Kidney epithelial cell (primary cell): ENCODE results near the gene TP53BP1. TPM values are rescaled to one million over a fixed set of nuclear protein-coding genes. Genes with fewer than 3 reads are reported as not detected.

Experiments
- DNase-seq: peaks from one replicate; pipeline ENCODE4 v3.0.0-alpha.2; 2010; ENCODE audit warnings: low read depth
- H3K27me3 ChIP-seq: 2 replicates; pipeline ENCODE4 v1.6.0; 2011; ENCODE audit warnings: low read length; ENCODE audit not compliant: control insufficient read depth, insufficient read depth
- H3K36me3 ChIP-seq: 2 replicates; pipeline ENCODE4 v1.5.1; 2011; ENCODE audit warnings: low read length; ENCODE audit not compliant: control insufficient read depth, insufficient read depth
- H3K4me3 ChIP-seq: 2 replicates; pipeline ENCODE4 v1.5.1; 2011; ENCODE audit warnings: low read depth, mild to moderate bottlenecking, control low read depth, low read length
- total RNA-seq: library from RNA; depleted of rRNA; stranded (reverse); fragments of >200 nt; gene quantifications from 2 replicates; pipeline ENCODE4 v1.2.3, GENCODE V29; 2015
- TF ChIP-seq, protein P1 (sequence below): IDR thresholded peaks from 2 replicates; pipeline ENCODE4 v1.5.1; 2011; ENCODE audit warnings: mild to moderate bottlenecking, moderate library complexity, low read length, control low read depth, inconsistent platforms; ENCODE audit not compliant: insufficient read depth, poor library complexity, severe bottlenecking

Gene TP53BP1
- total RNA-seq, 1 donor from 2014 or later = 34.8 TPM

DNA sequence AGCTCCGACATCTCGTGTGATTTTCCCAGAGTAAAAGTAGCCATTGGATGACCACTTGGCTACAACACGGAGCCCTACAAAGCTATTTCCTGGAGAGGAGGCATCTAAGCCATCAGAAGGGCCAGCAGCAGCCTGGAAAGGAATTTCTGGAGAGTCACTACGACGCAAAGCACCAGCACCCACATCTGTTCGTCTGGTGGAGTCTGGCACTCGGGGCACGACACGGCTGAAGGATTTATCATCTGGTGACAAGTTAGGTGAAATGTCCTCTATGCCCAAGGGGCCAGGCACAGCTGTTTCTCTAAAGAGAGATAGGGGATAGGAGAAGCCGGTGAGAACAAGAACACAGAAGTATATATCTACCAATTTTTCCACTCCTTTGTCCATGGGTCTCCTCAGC is 72.5 kb downstream of the TP53BP1 start:
- no peak for DNase-seq
- TF ChIP-seq, protein P1, sequence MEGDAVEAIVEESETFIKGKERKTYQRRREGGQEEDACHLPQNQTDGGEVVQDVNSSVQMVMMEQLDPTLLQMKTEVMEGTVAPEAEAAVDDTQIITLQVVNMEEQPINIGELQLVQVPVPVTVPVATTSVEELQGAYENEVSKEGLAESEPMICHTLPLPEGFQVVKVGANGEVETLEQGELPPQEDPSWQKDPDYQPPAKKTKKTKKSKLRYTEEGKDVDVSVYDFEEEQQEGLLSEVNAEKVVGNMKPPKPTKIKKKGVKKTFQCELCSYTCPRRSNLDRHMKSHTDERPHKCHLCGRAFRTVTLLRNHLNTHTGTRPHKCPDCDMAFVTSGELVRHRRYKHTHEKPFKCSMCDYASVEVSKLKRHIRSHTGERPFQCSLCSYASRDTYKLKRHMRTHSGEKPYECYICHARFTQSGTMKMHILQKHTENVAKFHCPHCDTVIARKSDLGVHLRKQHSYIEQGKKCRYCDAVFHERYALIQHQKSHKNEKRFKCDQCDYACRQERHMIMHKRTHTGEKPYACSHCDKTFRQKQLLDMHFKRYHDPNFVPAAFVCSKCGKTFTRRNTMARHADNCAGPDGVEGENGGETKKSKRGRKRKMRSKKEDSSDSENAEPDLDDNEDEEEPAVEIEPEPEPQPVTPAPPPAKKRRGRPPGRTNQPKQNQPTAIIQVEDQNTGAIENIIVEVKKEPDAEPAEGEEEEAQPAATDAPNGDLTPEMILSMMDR = no peak
- no peaks in the 10 kb centered on the region for H3K36me3 ChIP-seq
- no peaks in the 10 kb centered on the region for H3K27me3 ChIP-seq
- H3K4me3 ChIP-seq = no peak overlapping the region

DNA sequence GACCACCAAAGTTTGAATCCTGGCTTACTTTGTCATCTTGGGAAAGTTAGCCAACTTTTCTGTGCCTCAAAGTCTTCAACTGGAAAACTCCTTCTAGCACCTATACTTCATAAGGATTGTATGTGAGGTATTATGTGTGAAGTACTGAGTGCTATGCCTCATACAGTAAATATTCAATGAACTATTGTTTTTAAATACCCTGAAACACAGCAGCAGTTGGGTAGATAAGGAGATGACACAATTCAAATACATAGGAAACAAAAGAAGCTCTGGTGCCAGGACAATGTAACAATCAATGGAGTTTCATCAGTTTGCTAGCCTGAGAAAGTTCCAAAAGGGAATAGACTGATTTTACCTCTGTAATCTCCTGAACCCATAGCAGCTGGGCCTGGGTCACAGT is 78.8 kb downstream of the TP53BP1 start:
- Histone ChIP-seq H3K4me3 (no peak overlapping the region), H3K36me3 (peaks cover 2% of the 10 kb centered on the region), H3K27me3 (no peaks in the 10 kb centered on the region)
- TF ChIP-seq, protein P1 = no peak
- no peak for DNase-seq

DNA sequence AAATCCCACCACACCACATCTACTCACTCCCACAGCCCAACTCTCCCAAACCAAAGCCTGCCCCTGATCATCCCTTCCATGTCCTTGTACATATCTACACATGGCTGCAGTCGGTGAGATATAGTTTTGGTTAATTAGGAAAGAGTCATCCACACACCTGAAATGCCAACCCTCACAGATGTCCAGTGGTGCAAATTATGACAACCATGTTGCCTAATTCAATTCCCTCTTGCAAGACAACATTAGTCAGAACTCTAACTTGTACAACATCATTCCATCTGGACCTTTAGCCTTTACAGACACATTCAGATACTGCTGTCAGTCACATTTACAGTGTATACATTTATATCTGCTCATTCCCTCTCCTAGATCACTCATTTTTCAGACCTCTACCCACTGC is 80.9 kb downstream of the TP53BP1 start:
- peaks cover 2% of the 10 kb centered on the region for H3K36me3 ChIP-seq
- H3K4me3 ChIP-seq = no peak overlapping the region
- DNase-seq = no peak
- TF ChIP-seq, protein P1 = no peak
- H3K27me3 ChIP-seq = no peaks in the 10 kb centered on the region

DNA sequence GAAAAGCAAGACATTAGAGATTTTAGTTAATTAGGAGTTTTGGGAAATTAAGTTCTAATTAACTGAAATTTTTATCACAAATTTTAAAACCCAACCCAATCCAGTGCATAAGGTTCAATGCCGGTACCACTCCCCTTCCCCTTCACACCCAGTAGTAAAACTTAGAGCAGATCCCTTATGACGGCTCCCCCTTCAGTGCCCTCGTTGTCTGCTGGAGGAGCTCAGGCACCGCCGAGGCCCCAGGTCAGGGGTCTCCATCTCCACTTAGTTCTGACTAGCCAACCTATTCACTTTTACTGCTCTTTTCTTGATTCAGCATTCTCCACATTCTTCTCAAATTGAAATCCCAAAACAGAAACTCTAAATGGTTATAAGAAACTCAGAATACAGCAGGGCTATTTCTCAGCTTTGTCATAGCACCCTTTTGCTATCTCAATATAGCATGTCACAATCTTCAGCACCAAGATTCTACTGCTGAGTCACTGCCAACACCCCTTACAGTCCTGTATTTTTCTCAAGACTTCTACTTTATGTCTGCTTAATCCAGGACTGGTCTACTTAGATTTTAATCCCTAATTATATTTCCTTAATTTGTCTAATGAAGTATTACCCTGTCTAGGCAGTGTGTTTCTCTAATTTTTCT is 82.3 kb downstream of the TP53BP1 start:
- DNase-seq = no peak
- no peak overlapping the region for H3K4me3 ChIP-seq
- no peaks in the 10 kb centered on the region for H3K27me3 ChIP-seq
- TF ChIP-seq, protein P1 = no peak
- H3K36me3 ChIP-seq = peaks cover 2% of the 10 kb centered on the region

DNA sequence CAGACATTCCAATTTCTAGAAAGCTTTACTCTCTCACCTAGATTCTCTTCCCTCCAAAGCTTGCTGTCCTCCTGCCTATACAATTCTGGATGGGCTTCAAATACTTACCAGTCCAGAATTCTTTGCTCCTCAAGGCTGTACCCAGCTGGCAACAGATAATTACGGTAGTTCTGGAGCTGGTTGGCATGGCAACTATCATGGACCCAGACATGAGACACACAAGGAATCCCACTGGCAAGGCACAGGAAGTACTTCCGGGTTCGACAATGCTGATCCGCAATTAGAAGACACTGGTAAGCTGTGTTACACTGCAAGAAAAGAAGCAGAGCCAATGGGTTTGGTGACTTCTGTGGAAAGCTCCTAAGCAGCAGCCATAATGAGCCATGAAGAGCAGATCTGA is 84.2 kb downstream of the TP53BP1 start:
- Histone ChIP-seq H3K36me3 (peaks cover 2% of the 10 kb centered on the region), H3K4me3 (no peak overlapping the region), H3K27me3 (no peaks in the 10 kb centered on the region)
- DNase-seq = no peak
- TF ChIP-seq, protein P1 = no peak

DNA sequence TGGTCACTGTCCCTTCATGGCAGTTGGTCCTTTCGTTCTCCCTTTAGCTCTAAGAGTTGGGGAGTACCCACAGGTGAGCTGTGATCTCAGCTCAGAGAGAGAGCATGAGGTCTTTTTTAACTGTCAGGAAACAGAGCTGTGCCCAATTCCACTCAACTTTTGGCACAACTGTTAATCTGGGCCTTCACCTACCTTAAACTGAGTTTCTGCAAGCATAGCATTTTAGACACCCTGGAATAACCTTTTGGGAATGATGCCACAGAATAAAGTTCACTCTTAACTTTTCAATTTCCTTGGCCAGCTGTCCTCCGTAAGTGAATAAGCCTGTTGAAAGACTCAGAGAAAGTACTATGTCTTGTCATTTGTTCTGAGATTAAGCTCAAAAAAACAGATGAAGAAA is 86.1 kb downstream of the TP53BP1 start:
- H3K36me3 ChIP-seq = peaks cover 3% of the 10 kb centered on the region
- TF ChIP-seq, protein P1 = no peak
- no peaks in the 10 kb centered on the region for H3K27me3 ChIP-seq

More for the DNA sequence above, 86.1 kb downstream of the TP53BP1 start:
- no peak overlapping the region for H3K4me3 ChIP-seq
- no peak for DNase-seq
